ENCODE data around the gene VRK3. TPM values are rescaled to one million over a fixed set of nuclear protein-coding genes. Genes with fewer than 3 reads are reported as not detected.
A peak's percentile ranks its signal among the peaks of the same experiment; 100 is the strongest.

VRK3 gene
- polyA plus RNA-seq, 12 donors, result 15.8 to 31.7 (median 19.8) TPM; not detected in 1

- no peak for DNase-seq
Observed at GRCh38 chr19:49931293-49932040, 93.7 kb downstream of the VRK3 start.

GRCh38 chr19:49930483-49931011 lies 94.6 kb downstream of the VRK3 start:
- no peak for DNase-seq

- peak; percentile 95 for DNase-seq
Observed at GRCh38 chr19:49929611-49930482, 95.3 kb downstream of the VRK3 start.

GRCh38 chr19:49929121-49929610 lies 96.0 kb downstream of the VRK3 start, which contains the start of the genes ATF5 and NUP62:
Gene ATF5, plus strand, starts transcription at chr19:49929205. Its CDS starts 1,646 bp downstream, at chr19:49930851.
Gene NUP62, minus strand, starts transcription at chr19:49929504. Its CDS starts 19,697 bp downstream, at chr19:49909807.
- DNase-seq, result peak; percentile 96

GRCh38 chr19:49927526-49928264 lies 97.5 kb downstream of the VRK3 start:
- DNase-seq, result no peak

- no peak for DNase-seq
Observed at GRCh38 chr19:49926515-49926914, 98.7 kb downstream of the VRK3 start.

Other genes with a start within 250 kb of the VRK3 start
- gene FUZ, start 212.1 kb downstream of the VRK3 start, polyA plus RNA-seq (ENCODE audit: insufficient read length in 12 of 12), result 10 to 100 TPM in 11 of 12 donors, not detected in 1; 11.8 to 41.9 (median 16.0) TPM
- gene MED25, start 207.1 kb downstream of the VRK3 start, polyA plus RNA-seq (ENCODE audit: insufficient read length in 12 of 12), result 10 to 100 TPM in 11 of 12 donors, not detected in 1; 26.4 to 44.2 (median 29.5) TPM
- gene PTOV1, start 174.2 kb downstream of the VRK3 start, polyA plus RNA-seq (ENCODE audit: insufficient read length in 12 of 12), result 100 to 1,000 TPM in 11 of 12 donors, not detected in 1; 143 to 230 (median 174) TPM
- 10 to 100 TPM in 11 of 12 donors, not detected in 1; 17.2 to 73.0 (median 28.5) TPM for gene PNKP, start 157.8 kb downstream of the VRK3 start, polyA plus RNA-seq (ENCODE audit: insufficient read length in 12 of 12)
- 100 to 1,000 TPM in 1 of 12 donors, 10 to 100 TPM in 11; 26.0 to 219 (median 30.8) TPM for gene AKT1S1, start 148.0 kb downstream of the VRK3 start, polyA plus RNA-seq (ENCODE audit: insufficient read length in 12 of 12)
- gene TBC1D17, start 147.7 kb downstream of the VRK3 start, polyA plus RNA-seq (ENCODE audit: insufficient read length in 12 of 12), result 10 to 100 TPM in 11 of 12 donors, not detected in 1; 25.8 to 44.9 (median 32.5) TPM
- gene IL4I1, start 128.5 kb downstream of the VRK3 start, polyA plus RNA-seq (ENCODE audit: insufficient read length in 12 of 12), result 1 to 10 TPM in 4 of 12 donors, under 1 TPM in 6, not detected in 2; 0.26 to 2.5 (median 0.94) TPM
- 10 to 100 TPM in 11 of 12 donors, not detected in 1; 13.1 to 40.2 (median 26.6) TPM for gene ATF5, start 96.2 kb downstream of the VRK3 start, polyA plus RNA-seq (ENCODE audit: insufficient read length in 12 of 12)
- 100 to 1,000 TPM in 1 of 12 donors, 10 to 100 TPM in 11; 43.9 to 530 (median 54.9) TPM for gene NUP62, start 95.9 kb downstream of the VRK3 start, polyA plus RNA-seq (ENCODE audit: insufficient read length in 12 of 12)
- 1 to 10 TPM in 3 of 12 donors, under 1 TPM in 8, not detected in 1; 0.48 to 5.5 (median 0.77) TPM for gene SIGLEC11, start 64.2 kb downstream of the VRK3 start, polyA plus RNA-seq (ENCODE audit: insufficient read length in 12 of 12)
- gene ZNF473, start 633 bp upstream of the VRK3 start, polyA plus RNA-seq (ENCODE audit: insufficient read length in 12 of 12), result 10 to 100 TPM in 2 of 12 donors, 1 to 10 TPM in 9, not detected in 1; 6.2 to 10.8 (median 8.3) TPM
- gene IZUMO2, start 137.9 kb upstream of the VRK3 start, polyA plus RNA-seq (ENCODE audit: insufficient read length in 12 of 12), result under 1 TPM in 1 of 12 donors, not detected in 11; 0.24 TPM
- gene MYH14, start 178.2 kb upstream of the VRK3 start, polyA plus RNA-seq (ENCODE audit: insufficient read length in 12 of 12), result 10 to 100 TPM in 11 of 12 donors, not detected in 1; 21.8 to 61.6 (median 34.1) TPM

Data from muscle of arm (tissue), 12 donors.